ENCODE results near the gene CIZ1.
A peak's percentile ranks its signal among the peaks of the same experiment; 100 is the strongest.
"Not testable (repeated sequence)": the region's sequence is repeated elsewhere in the genome, so short reads cannot be mapped to it uniquely, and the experiment has no call there.

CIZ1 gene

GRCh38 chr9:128191406-128192046 lies at the start of gene CIZ1:
TSS of gene CIZ1 (minus strand) at chr9:128191572. CDS start at chr9:128190857, 715 bp downstream.
- TF ChIP-seq, protein P1, sequence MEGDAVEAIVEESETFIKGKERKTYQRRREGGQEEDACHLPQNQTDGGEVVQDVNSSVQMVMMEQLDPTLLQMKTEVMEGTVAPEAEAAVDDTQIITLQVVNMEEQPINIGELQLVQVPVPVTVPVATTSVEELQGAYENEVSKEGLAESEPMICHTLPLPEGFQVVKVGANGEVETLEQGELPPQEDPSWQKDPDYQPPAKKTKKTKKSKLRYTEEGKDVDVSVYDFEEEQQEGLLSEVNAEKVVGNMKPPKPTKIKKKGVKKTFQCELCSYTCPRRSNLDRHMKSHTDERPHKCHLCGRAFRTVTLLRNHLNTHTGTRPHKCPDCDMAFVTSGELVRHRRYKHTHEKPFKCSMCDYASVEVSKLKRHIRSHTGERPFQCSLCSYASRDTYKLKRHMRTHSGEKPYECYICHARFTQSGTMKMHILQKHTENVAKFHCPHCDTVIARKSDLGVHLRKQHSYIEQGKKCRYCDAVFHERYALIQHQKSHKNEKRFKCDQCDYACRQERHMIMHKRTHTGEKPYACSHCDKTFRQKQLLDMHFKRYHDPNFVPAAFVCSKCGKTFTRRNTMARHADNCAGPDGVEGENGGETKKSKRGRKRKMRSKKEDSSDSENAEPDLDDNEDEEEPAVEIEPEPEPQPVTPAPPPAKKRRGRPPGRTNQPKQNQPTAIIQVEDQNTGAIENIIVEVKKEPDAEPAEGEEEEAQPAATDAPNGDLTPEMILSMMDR (IDR thresholded peaks at IDR 0.05; ENCODE audit: insufficient read depth, low read depth, low read length, missing control alignments): peak; percentile 76
- H3K4me3 ChIP-seq (ENCODE audit: low read depth, low read length): peak within 1 kb of the TSS; percentile 84
- peak; percentile 91 for DNase-seq (ENCODE audit: low read depth)

DNA sequence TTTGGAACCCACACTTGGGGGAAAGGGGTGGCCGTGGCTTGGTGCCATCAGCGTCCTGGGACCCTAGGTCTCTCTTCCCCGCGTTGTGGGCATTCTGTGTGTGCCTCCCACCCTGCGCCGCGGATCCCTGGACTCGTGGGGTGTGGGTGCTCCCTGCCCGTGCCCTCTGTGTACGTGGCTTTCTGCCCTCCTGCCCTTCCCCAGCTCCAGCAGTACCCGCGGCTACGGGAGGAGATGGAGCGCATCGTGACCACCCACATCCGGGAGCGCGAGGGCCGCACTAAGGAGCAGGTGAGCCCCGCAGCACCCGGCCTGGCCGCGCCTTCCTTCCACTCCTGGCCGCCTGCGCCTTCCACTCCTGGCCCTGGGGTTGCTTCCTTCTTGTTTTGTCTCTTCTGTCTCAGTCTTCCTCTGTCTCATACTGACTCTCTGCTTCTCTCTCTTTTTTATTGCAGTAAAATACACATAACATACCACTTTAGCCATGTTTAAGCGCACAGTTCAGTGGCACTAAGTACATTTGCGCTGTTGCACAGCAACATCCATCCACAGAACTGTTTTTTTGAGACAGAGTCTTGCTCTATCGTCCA lies 42.5 kb upstream of the CIZ1 start:
- no peak overlapping the region for H3K4me3 ChIP-seq (ENCODE audit: low read depth, low read length)
- no peak for DNase-seq (ENCODE audit: low read depth)
- TF ChIP-seq, protein P1 (IDR thresholded peaks at IDR 0.05; ENCODE audit: insufficient read depth, low read depth, low read length, missing control alignments): no peak

- TF ChIP-seq, protein P1 (IDR thresholded peaks at IDR 0.05; ENCODE audit: insufficient read depth, low read depth, low read length, missing control alignments): no peak
- DNase-seq (ENCODE audit: low read depth): no peak
- H3K4me3 ChIP-seq (ENCODE audit: low read depth, low read length): no peak overlapping the region
Observed at GRCh38 chr9:128232528-128233428, 41.4 kb upstream of the CIZ1 start.

- no peak for DNase-seq (ENCODE audit: low read depth)
- TF ChIP-seq, protein P1 (IDR thresholded peaks at IDR 0.05; ENCODE audit: insufficient read depth, low read depth, low read length, missing control alignments): no peak
- no peak overlapping the region for H3K4me3 ChIP-seq (ENCODE audit: low read depth, low read length)
Observed at GRCh38 chr9:128231638-128232527, 40.5 kb upstream of the CIZ1 start.

DNA sequence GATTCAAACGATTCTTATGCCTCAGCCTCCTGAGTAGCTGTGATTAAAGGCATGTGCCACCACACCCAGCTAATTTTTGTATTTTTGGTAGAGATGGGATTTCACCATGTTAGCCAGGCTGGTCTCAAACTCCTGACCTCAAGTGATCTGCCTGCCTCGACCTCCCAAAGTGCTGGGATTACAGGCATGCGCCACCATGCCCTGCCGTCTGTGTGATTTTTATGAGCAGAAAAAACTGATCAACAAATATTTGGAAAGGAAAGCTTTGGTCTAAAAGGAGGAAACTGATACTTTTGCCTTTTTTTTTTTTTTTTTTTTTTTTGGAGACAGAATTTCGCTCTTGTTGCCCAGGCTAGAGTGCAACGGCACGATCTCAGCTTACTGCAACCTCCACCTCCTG lies 39.5 kb upstream of the CIZ1 start:
- not testable (repeated sequence) for DNase-seq (ENCODE audit: low read depth); H3K4me3 ChIP-seq (ENCODE audit: low read depth, low read length)

- H3K4me3 ChIP-seq (ENCODE audit: low read depth, low read length): no peak overlapping the region
- TF ChIP-seq, protein P1 (IDR thresholded peaks at IDR 0.05; ENCODE audit: insufficient read depth, low read depth, low read length, missing control alignments): no peak
- DNase-seq (ENCODE audit: low read depth): no peak
Observed at GRCh38 chr9:128226412-128226801, 35.0 kb upstream of the CIZ1 start.
